Fibroblast of lung (primary cell): ENCODE measurements around the gene ANKRD53. TPM values are rescaled to one million over a fixed set of nuclear protein-coding genes. Genes with fewer than 3 reads are reported as not detected.

Experiments used
- DNase-seq, 2 donors: peaks; one replicate each; pipeline versions ENCODE4 v3.0.0 to v3.0.0-alpha.2; 2010; ENCODE audit warnings: low read depth in 2 of 2
- H2AFZ ChIP-seq: 2 replicates; pipeline ENCODE4 v1.5.1; 2012; ENCODE audit warnings: low read length, control low read depth, inconsistent platforms
- H3K27ac ChIP-seq: 2 replicates; pipeline ENCODE4 v1.5.1; 2011; ENCODE audit warnings: low read length, control low read depth; ENCODE audit not compliant: insufficient read depth
- H3K27me3 ChIP-seq: 2 replicates; pipeline ENCODE4 v1.5.1; 2011; ENCODE audit warnings: mild to moderate bottlenecking, low read length; ENCODE audit not compliant: control insufficient read depth, insufficient read depth
- H3K36me3 ChIP-seq: 2 replicates; pipeline ENCODE4 v1.5.1; 2011; ENCODE audit warnings: low read length; ENCODE audit not compliant: control insufficient read depth, insufficient read depth
- H3K4me1 ChIP-seq: 2 replicates; pipeline ENCODE4 v1.5.1; 2011; ENCODE audit warnings: low read length; ENCODE audit not compliant: control insufficient read depth, insufficient read depth; ENCODE audit errors: extremely low read depth
- H3K4me2 ChIP-seq: 2 replicates; pipeline ENCODE4 v1.5.1; 2011; ENCODE audit warnings: low read length, control low read depth; ENCODE audit not compliant: insufficient read depth; ENCODE audit errors: extremely low read depth
- H3K4me3 ChIP-seq, 4 experiments: fragments of 200-600 bp in 1 of 4; sonication (generic) in 1 of 4; replicated peaks in 1 of 4; 2 replicates each; pipeline ENCODE4 v1.5.1; 2011 to 2016; ENCODE audit warnings: low read length in 4 of 4, low read depth in 3 of 4, mild to moderate bottlenecking in 3 of 4, control low read depth in 2 of 4, inconsistent platforms in 1 of 4, mixed read lengths in 1 of 4; ENCODE audit not compliant: insufficient read depth in 1 of 4; ENCODE audit errors: control extremely low read depth in 1 of 4
- H3K79me2 ChIP-seq: 2 replicates; pipeline ENCODE4 v1.5.1; 2012; ENCODE audit warnings: mild to moderate bottlenecking, low read length, inconsistent platforms; ENCODE audit not compliant: control insufficient read depth, insufficient read depth
- H3K9ac ChIP-seq: 2 replicates; pipeline ENCODE4 v1.5.1; 2011; ENCODE audit warnings: mild to moderate bottlenecking, low read length, control low read depth; ENCODE audit not compliant: insufficient read depth
- H3K9me3 ChIP-seq: 2 replicates; pipeline ENCODE4 v1.5.1; 2012; ENCODE audit warnings: low read depth, low read length; ENCODE audit not compliant: control insufficient read depth, insufficient read depth
- H4K20me1 ChIP-seq: 2 replicates; pipeline ENCODE4 v1.5.1; 2011; ENCODE audit warnings: low read length; ENCODE audit not compliant: control insufficient read depth, insufficient read depth; ENCODE audit errors: extremely low read depth
- CTCF ChIP-seq, 2 donors: IDR thresholded peaks in 1 of 2; conservative IDR thresholded peaks in 1 of 2; 1 replicate in 1 of 2; 2 replicates in 1 of 2; pipeline ENCODE4 v1.5.1; 2011 to 2012; ENCODE audit warnings: low read length in 2 of 2, control low read depth in 1 of 2, inconsistent platforms in 1 of 2, low read depth in 1 of 2, mild to moderate bottlenecking in 1 of 2
- EZH2 ChIP-seq: IDR thresholded peaks from 2 replicates; pipeline ENCODE4 v1.5.1; 2012; ENCODE audit warnings: low read length, control low read depth, mild to moderate bottlenecking; ENCODE audit errors: missing control alignments
- polyA plus RNA-seq, 2 donors: library from polyadenylated mRNA; depleted of rRNA in 1 of 2; stranded (reverse) in 1 of 2; unstranded in 1 of 2; fragments of >200 nt; gene quantifications; 2 replicates each; pipeline ENCODE4 v1.2.1, GENCODE V29; 2011 to 2012; ENCODE audit warnings: missing spikeins in 1 of 2
- total RNA-seq: library from RNA; depleted of rRNA; stranded (reverse); fragments of >200 nt; gene quantifications from 2 replicates; pipeline ENCODE4 v1.2.1, GENCODE V29; 2014

The ANKRD53 gene
- total and polyA plus RNA-seq, 2 donors (not counting 1 experiment from before 2014, with no cell fraction given), result 0.58 to 1.3 TPM

GRCh38 chr2:70935468-70936164, 42.8 kb upstream of the ANKRD53 start, which contains the start of gene ATP6V1B1:
Gene ATP6V1B1, plus strand, starts transcription at chr2:70935900. Its CDS starts 55 bp downstream, at chr2:70935955.
- Histone ChIP-seq H3K27me3 (no peaks in the 10 kb centered on the region), H4K20me1 (no peaks in the 10 kb centered on the region), H2AFZ (no peak within 1 kb of the TSS), H3K9me3 (no peaks in the 10 kb centered on the region), H3K4me2 (no peak within 1 kb of the TSS), H3K36me3 (no peaks in the 10 kb centered on the region), H3K4me1 (no peaks in the 10 kb centered on the region), H3K79me2 (no peaks in the 10 kb centered on the region), H3K4me3 (no peak within 1 kb of the TSS), H3K9ac (no peak within 1 kb of the TSS), H3K27ac (no peak within 1 kb of the TSS)
- no peak for DNase-seq
- TF ChIP-seq EZH2, result no peak
- no peak for TF ChIP-seq CTCF (conservative IDR thresholded peaks at IDR 0.05 in 1 of 2, IDR thresholded peaks at IDR 0.05 in 1 of 2; ENCODE audit: low read depth in 1 of 2, low read length in 2 of 2)

- H3K4me2 ChIP-seq, result no peak overlapping the region
- no peaks in the 10 kb centered on the region for H3K4me1 ChIP-seq
- TF ChIP-seq EZH2 (no peak), CTCF (conservative IDR thresholded peaks at IDR 0.05 in 1 of 2, IDR thresholded peaks at IDR 0.05 in 1 of 2; ENCODE audit: low read depth in 1 of 2, low read length in 2 of 2) (no peak)
- no peak for DNase-seq
- no peaks in the 10 kb centered on the region for H3K36me3 ChIP-seq
- no peak overlapping the region for H3K9ac ChIP-seq
- H3K9me3 ChIP-seq, result no peaks in the 10 kb centered on the region
- no peak overlapping the region for H3K27ac ChIP-seq
- no peak overlapping the region for H3K4me3 ChIP-seq
- no peak overlapping the region for H2AFZ ChIP-seq
- no peaks in the 10 kb centered on the region for H3K27me3 ChIP-seq
- no peaks in the 10 kb centered on the region for H3K79me2 ChIP-seq
- H4K20me1 ChIP-seq, result no peaks in the 10 kb centered on the region
Measured at GRCh38 chr2:70936165-70936978, 42.1 kb upstream of the ANKRD53 start.
